NCI-H1436 (cell line): ENCODE data around the gene MT2A.

Experiments
- DNase-seq: peaks from one replicate; lab custom pipeline; 2025; lab: John Stamatoyannopoulos, UW

The MT2A gene

GRCh38 chr16:56639045-56639444 lies 30.7 kb downstream of the MT2A start:
- no peak for DNase-seq

GRCh38 chr16:56640076-56640475 lies 31.7 kb downstream of the MT2A start:
- no peak for DNase-seq

GRCh38 chr16:56641166-56641565 lies 32.8 kb downstream of the MT2A start:
- DNase-seq = no peak

GRCh38 chr16:56643080-56643778 lies 34.8 kb downstream of the MT2A start:
- no peak for DNase-seq

GRCh38 chr16:56643833-56644232 lies 35.4 kb downstream of the MT2A start:
- DNase-seq = no peak

GRCh38 chr16:56645311-56645710 lies 36.9 kb downstream of the MT2A start:
- no peak for DNase-seq

- DNase-seq = no peak
Observed at GRCh38 chr16:56645838-56646237, 37.5 kb downstream of the MT2A start.

GRCh38 chr16:56647641-56648431 lies 39.5 kb downstream of the MT2A start:
- no peak for DNase-seq

- no peak for DNase-seq
Observed at GRCh38 chr16:56649271-56649670, 40.9 kb downstream of the MT2A start.

GRCh38 chr16:56649820-56650219 lies 41.4 kb downstream of the MT2A start:
- no peak for DNase-seq

- no peak for DNase-seq
Observed at GRCh38 chr16:56651586-56651985, 43.2 kb downstream of the MT2A start, which contains the start of gene MT1B. Gene MT1B (plus strand): TSS chr16:56651886. CDS start chr16:56651954, 68 bp downstream.

- DNase-seq = no peak
Observed at GRCh38 chr16:56652600-56652999, 44.2 kb downstream of the MT2A start.

- no peak for DNase-seq
Observed at GRCh38 chr16:56653218-56653617, 44.8 kb downstream of the MT2A start.

GRCh38 chr16:56657555-56658326 lies 49.4 kb downstream of the MT2A start, which contains the start of gene MT1F:
Gene MT1F (plus strand): TSS chr16:56657959. CDS start chr16:56658059, 100 bp downstream.
- peak; percentile 54 for DNase-seq

GRCh38 chr16:56658327-56658875 lies 50.0 kb downstream of the MT2A start:
- no peak for DNase-seq
